ENCODE data around the gene PCDH19. TPM values are rescaled to one million over a fixed set of nuclear protein-coding genes. Genes with fewer than 3 reads are reported as not detected.
A peak's percentile ranks its signal among the peaks of the same experiment; 100 is the strongest.
"Not testable (repeated sequence)": the region's sequence is repeated elsewhere in the genome, so short reads cannot be mapped to it uniquely, and the experiment has no call there.

Gene PCDH19
- polyA plus RNA-seq, 1 donor (not counting 4 experiments of a cell fraction or from before 2014, with no cell fraction given), result not detected

DNA sequence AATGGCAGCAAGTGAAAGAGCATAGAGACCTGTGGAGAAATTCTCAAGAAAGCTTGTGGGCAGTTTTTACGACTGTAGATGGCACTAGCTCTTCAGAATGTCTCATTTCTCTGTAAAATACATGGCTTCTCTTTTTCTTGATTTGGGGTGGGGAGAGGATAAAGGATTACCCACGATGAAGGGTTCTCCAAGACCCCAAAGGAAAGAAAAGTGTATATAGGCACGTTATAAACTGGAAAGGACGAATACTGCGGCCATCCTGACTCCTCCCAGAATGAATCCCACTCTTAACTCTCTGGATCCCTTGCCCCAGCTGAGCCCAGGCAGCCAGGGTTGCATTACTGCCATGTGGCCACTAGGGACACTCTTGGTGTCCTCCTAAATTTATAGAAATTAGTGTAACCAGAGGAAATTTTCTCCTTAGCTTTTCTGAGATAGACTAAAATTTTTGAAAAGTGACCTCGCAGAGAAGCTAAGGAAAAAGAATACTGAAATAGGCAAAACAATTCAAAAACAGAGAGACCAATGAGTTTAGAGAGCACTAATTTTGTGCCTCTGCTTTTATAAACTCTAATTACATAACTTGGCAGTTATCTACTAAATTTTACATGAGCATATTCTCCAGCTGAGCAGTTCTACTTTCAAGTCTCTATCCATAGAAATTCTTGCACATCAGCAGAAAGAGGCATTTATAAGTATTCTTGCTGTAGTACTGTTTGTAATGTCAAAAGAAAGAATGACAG is 37.8 kb upstream of the PCDH19 start:
- H2AFZ ChIP-seq (ENCODE audit: control insufficient read depth, low read length), result no peak overlapping the region
- DNase-seq (ENCODE audit: low read depth, low spot score) (no peak), FAIRE-seq (no peak)

DNA sequence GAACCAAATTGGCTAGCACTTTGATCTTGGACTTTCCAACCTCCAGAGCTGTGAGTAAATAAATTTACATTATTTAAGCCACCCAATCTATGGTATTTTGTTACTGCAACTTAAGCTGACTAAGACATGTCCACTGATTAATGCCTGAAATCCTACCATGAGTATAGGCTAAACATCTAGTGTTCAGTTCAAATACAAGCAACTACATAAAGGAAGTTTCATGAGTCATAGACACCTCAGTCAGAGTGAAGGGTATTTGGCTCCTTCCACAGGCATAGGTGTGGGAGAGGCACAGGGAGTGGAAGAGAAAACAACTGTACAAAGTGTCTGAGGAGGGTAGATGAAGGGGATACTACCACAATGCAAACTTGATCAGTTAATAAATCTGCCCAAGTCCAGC is 35.5 kb upstream of the PCDH19 start:
- Histone ChIP-seq H4K20me1 (ENCODE audit: control insufficient read depth, extremely low read depth, insufficient read depth, low read length) (no peaks in the 10 kb centered on the region), H2AFZ (ENCODE audit: control insufficient read depth, low read length) (no peak overlapping the region), H3K9me3 (ENCODE audit: control insufficient read depth, low read depth, low read length) (no peaks in the 10 kb centered on the region), H3K4me2 (ENCODE audit: control insufficient read depth, extremely low read depth, insufficient read depth, low read depth, low read length) (no peak overlapping the region), H3K36me3 (ENCODE audit: control insufficient read depth in 2 of 2, extremely low read depth in 1 of 2, insufficient read depth in 2 of 2, low read length in 2 of 2) (no peaks in the 10 kb centered on the region), H3K4me3 (ENCODE audit: control insufficient read depth in 2 of 3, extremely low read depth in 1 of 3, insufficient read depth in 2 of 3, low read depth in 1 of 3, low read length in 3 of 3) (no peak overlapping the region), H3K79me2 (ENCODE audit: control insufficient read depth, insufficient read depth, low read length) (no peaks in the 10 kb centered on the region), H3K4me1 (ENCODE audit: control insufficient read depth, extremely low read depth, insufficient read depth, low read length) (no peaks in the 10 kb centered on the region), H3K27ac (ENCODE audit: control insufficient read depth, insufficient read depth, low read length) (no peak overlapping the region), H3K27me3 (ENCODE audit: control insufficient read depth, extremely low read depth, insufficient read depth, low read length) (no peaks in the 10 kb centered on the region), H3K9ac (ENCODE audit: control insufficient read depth, extremely low read depth, insufficient read depth, low read length) (no peak overlapping the region), H3K9me1 (ENCODE audit: control insufficient read depth, extremely low read depth, insufficient read depth, low read length) (no peaks in the 10 kb centered on the region)
- dilution Hi-C loops (cut with MboI; ENCODE audit: extremely low pct_ligation_motif_present, low sequenced_read_pairs), result no loop called here
- FAIRE-seq (no peak), DNase-seq (ENCODE audit: low read depth, low spot score) (no peak)
- TF ChIP-seq EZH2 (IDR thresholded peaks at IDR 0.05; ENCODE audit: low read length), result no peak
- TF ChIP-seq, protein P1, sequence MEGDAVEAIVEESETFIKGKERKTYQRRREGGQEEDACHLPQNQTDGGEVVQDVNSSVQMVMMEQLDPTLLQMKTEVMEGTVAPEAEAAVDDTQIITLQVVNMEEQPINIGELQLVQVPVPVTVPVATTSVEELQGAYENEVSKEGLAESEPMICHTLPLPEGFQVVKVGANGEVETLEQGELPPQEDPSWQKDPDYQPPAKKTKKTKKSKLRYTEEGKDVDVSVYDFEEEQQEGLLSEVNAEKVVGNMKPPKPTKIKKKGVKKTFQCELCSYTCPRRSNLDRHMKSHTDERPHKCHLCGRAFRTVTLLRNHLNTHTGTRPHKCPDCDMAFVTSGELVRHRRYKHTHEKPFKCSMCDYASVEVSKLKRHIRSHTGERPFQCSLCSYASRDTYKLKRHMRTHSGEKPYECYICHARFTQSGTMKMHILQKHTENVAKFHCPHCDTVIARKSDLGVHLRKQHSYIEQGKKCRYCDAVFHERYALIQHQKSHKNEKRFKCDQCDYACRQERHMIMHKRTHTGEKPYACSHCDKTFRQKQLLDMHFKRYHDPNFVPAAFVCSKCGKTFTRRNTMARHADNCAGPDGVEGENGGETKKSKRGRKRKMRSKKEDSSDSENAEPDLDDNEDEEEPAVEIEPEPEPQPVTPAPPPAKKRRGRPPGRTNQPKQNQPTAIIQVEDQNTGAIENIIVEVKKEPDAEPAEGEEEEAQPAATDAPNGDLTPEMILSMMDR (optimal IDR thresholded peaks at IDR 0.05 in 1 of 3, IDR thresholded peaks at IDR 0.05 in 1 of 3, conservative IDR thresholded peaks at IDR 0.05 in 1 of 3; ENCODE audit: extremely low read depth in 1 of 3, insufficient read depth in 2 of 3, low read length in 3 of 3), result no peak

More for the DNA sequence above, 37.8 kb upstream of the PCDH19 start:
- no peaks in the 10 kb centered on the region for H3K9me1 ChIP-seq (ENCODE audit: control insufficient read depth, extremely low read depth, insufficient read depth, low read length)
- no peaks in the 10 kb centered on the region for H4K20me1 ChIP-seq (ENCODE audit: control insufficient read depth, extremely low read depth, insufficient read depth, low read length)
- dilution Hi-C loops (cut with MboI; ENCODE audit: extremely low pct_ligation_motif_present, low sequenced_read_pairs), result no loop called here
- H3K4me2 ChIP-seq (ENCODE audit: control insufficient read depth, extremely low read depth, insufficient read depth, low read depth, low read length), result no peak overlapping the region
- no peak overlapping the region for H3K9ac ChIP-seq (ENCODE audit: control insufficient read depth, extremely low read depth, insufficient read depth, low read length)
- H3K79me2 ChIP-seq (ENCODE audit: control insufficient read depth, insufficient read depth, low read length), result no peaks in the 10 kb centered on the region
- H3K27me3 ChIP-seq (ENCODE audit: control insufficient read depth, extremely low read depth, insufficient read depth, low read length), result no peaks in the 10 kb centered on the region
- no peaks in the 10 kb centered on the region for H3K4me1 ChIP-seq (ENCODE audit: control insufficient read depth, extremely low read depth, insufficient read depth, low read length)
- H3K9me3 ChIP-seq (ENCODE audit: control insufficient read depth, low read depth, low read length), result no peaks in the 10 kb centered on the region
- no peak overlapping the region for H3K27ac ChIP-seq (ENCODE audit: control insufficient read depth, insufficient read depth, low read length)
- H3K4me3 ChIP-seq (ENCODE audit: control insufficient read depth in 2 of 3, extremely low read depth in 1 of 3, insufficient read depth in 2 of 3, low read depth in 1 of 3, low read length in 3 of 3), result no peak overlapping the region
- no peaks in the 10 kb centered on the region for H3K36me3 ChIP-seq (ENCODE audit: control insufficient read depth in 2 of 2, extremely low read depth in 1 of 2, insufficient read depth in 2 of 2, low read length in 2 of 2)
- TF ChIP-seq, protein P1 (optimal IDR thresholded peaks at IDR 0.05 in 1 of 3, IDR thresholded peaks at IDR 0.05 in 1 of 3, conservative IDR thresholded peaks at IDR 0.05 in 1 of 3; ENCODE audit: extremely low read depth in 1 of 3, insufficient read depth in 2 of 3, low read length in 3 of 3), result peak; percentile 63 to 75 (median 66)
- no peak for TF ChIP-seq EZH2 (IDR thresholded peaks at IDR 0.05; ENCODE audit: low read length)

DNA sequence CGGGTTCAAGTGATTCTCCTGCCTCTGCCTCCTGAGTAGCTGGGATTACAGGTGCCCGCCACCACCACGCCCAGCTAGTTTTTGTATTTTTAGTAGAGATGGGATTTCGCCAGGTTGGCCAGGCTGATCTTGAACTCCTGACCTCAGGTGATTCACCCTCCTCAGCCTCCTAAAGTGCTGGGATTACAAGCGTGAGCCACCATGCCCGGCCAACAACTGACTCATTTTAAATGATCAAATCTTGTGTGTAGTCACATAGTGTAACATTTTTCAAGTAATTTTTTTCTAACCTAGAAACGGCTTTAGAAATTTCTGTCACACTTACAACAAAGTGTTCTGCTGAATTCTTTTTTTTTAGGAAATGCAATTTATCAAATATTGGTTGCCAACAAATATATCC is 31.2 kb upstream of the PCDH19 start:
- H3K36me3 ChIP-seq (ENCODE audit: control insufficient read depth in 2 of 2, extremely low read depth in 1 of 2, insufficient read depth in 2 of 2, low read length in 2 of 2); DNase-seq (ENCODE audit: low read depth, low spot score); FAIRE-seq: not testable (repeated sequence)

More for the DNA sequence above, 31.2 kb upstream of the PCDH19 start:
- H3K27ac ChIP-seq (ENCODE audit: control insufficient read depth, insufficient read depth, low read length); dilution Hi-C loops (cut with MboI; ENCODE audit: extremely low pct_ligation_motif_present, low sequenced_read_pairs); H3K9me1 ChIP-seq (ENCODE audit: control insufficient read depth, extremely low read depth, insufficient read depth, low read length); H3K79me2 ChIP-seq (ENCODE audit: control insufficient read depth, insufficient read depth, low read length); H3K4me3 ChIP-seq (ENCODE audit: control insufficient read depth in 2 of 3, extremely low read depth in 1 of 3, insufficient read depth in 2 of 3, low read depth in 1 of 3, low read length in 3 of 3); H2AFZ ChIP-seq (ENCODE audit: control insufficient read depth, low read length); H4K20me1 ChIP-seq (ENCODE audit: control insufficient read depth, extremely low read depth, insufficient read depth, low read length); H3K9me3 ChIP-seq (ENCODE audit: control insufficient read depth, low read depth, low read length); H3K4me2 ChIP-seq (ENCODE audit: control insufficient read depth, extremely low read depth, insufficient read depth, low read depth, low read length); H3K27me3 ChIP-seq (ENCODE audit: control insufficient read depth, extremely low read depth, insufficient read depth, low read length); H3K9ac ChIP-seq (ENCODE audit: control insufficient read depth, extremely low read depth, insufficient read depth, low read length); H3K4me1 ChIP-seq (ENCODE audit: control insufficient read depth, extremely low read depth, insufficient read depth, low read length): not testable (repeated sequence)
